K562 (cell line): ENCODE measurements around the gene TIMM44. TPM values are rescaled to one million over a fixed set of nuclear protein-coding genes. Genes with fewer than 3 reads are reported as not detected.

Experiments used
- CLOCK ChIP-seq: fragments of 250-450 bp; sonication (Bioruptor Pico); IDR thresholded peaks from 2 replicates; pipeline ENCODE4 v1.4.0; 2020; ENCODE audit warnings: mild to moderate bottlenecking, moderate library complexity, borderline replicate concordance
- CREB1 ChIP-seq, 2 experiments: sonication (generic) in 1 of 2; formaldehyde crosslinking in 1 of 2; IDR thresholded peaks; 2 replicates each; pipeline versions ENCODE4 v1.6.1 to v1.8.0; 2012 to 2022; ENCODE audit warnings: inconsistent platforms in 1 of 2, mild to moderate bottlenecking in 1 of 2, missing genetic modification reagents in 1 of 2, moderate library complexity in 1 of 2
- CSDE1 ChIP-seq, 2 experiments: fragments of 450-650 bp; IDR thresholded peaks; 2 replicates each; pipeline ENCODE4 v1.6.1; 2016; ENCODE audit warnings: mild to moderate bottlenecking in 1 of 2
- E2F6 ChIP-seq, 2 experiments: IDR thresholded peaks; 2 replicates each; pipeline ENCODE4 v1.6.1; 2011; ENCODE audit warnings: borderline replicate concordance in 1 of 2, control low read depth in 1 of 2, low read depth in 1 of 2, low read length in 1 of 2, mild to moderate bottlenecking in 1 of 2, mixed read lengths in 1 of 2, moderate library complexity in 1 of 2; ENCODE audit not compliant: insufficient read depth in 1 of 2, insufficient read length in 1 of 2, poor library complexity in 1 of 2, severe bottlenecking in 1 of 2; ENCODE audit errors: extremely low read depth in 1 of 2
- HDAC2 ChIP-seq: fragments of 450-650 bp; IDR thresholded peaks from 2 replicates; pipeline ENCODE4 v1.6.1; 2016; ENCODE audit warnings: mild to moderate bottlenecking
- MAFK ChIP-seq: IDR thresholded peaks from 2 replicates; pipeline ENCODE4 v1.6.1; 2011; ENCODE audit warnings: low read length, improper control_type of control experiment
- MAZ ChIP-seq, 2 experiments: fragments of 450-650 bp in 1 of 2; sonication (generic) in 1 of 2; formaldehyde crosslinking; IDR thresholded peaks in 1 of 2; conservative IDR thresholded peaks in 1 of 2; 2 replicates each; pipeline versions ENCODE4 v1.4.0 to v1.5.0; 2020; ENCODE audit warnings: mild to moderate bottlenecking in 1 of 2, missing genetic modification reagents in 1 of 2
- MXD1 ChIP-seq: fragments of 250-450 bp; sonication (Bioruptor Pico); IDR thresholded peaks from 2 replicates; pipeline ENCODE4 v1.8.0; 2021; ENCODE audit warnings: borderline replicate concordance, mild to moderate bottlenecking, moderate library complexity; ENCODE audit not compliant: poor library complexity, severe bottlenecking
- NCOA1 ChIP-seq: fragments of 450-650 bp; IDR thresholded peaks from 2 replicates; pipeline ENCODE4 v1.6.1; 2016; ENCODE audit warnings: low read depth
- PHF8 ChIP-seq: fragments of 200-600 bp; sonication (generic); IDR thresholded peaks from 2 replicates; pipeline ENCODE4 v1.6.1; 2012; ENCODE audit warnings: mixed run types, mild to moderate bottlenecking, inconsistent platforms, low read length, moderate library complexity, borderline replicate concordance
- POLR2G ChIP-seq: fragments of 200-400 bp; formaldehyde crosslinking; IDR thresholded peaks from 2 replicates; pipeline ENCODE4 v1.6.1; 2017; ENCODE audit warnings: low read depth, mild to moderate bottlenecking, antibody characterized with exemption, low read length, moderate library complexity
- SIN3B ChIP-seq: fragments of 450-650 bp; IDR thresholded peaks from 2 replicates; pipeline ENCODE4 v1.6.1; 2017; ENCODE audit warnings: low read depth, mild to moderate bottlenecking, moderate library complexity
- SMAD2 ChIP-seq: fragments of 150-350 bp; IDR thresholded peaks from 2 replicates; pipeline ENCODE4 v1.6.1; 2014; ENCODE audit warnings: low read depth, mild to moderate bottlenecking, low read length
- STAT6 ChIP-seq: sonication (generic); formaldehyde crosslinking; IDR thresholded peaks from 2 replicates; pipeline ENCODE4 v1.8.1; 2023; ENCODE audit warnings: mild to moderate bottlenecking, missing genetic modification reagents
- TCF7 ChIP-seq: sonication (generic); IDR thresholded peaks from 2 replicates; pipeline ENCODE4 v1.6.1; 2016; ENCODE audit warnings: antibody characterized with exemption, borderline replicate concordance
- ZNF140 ChIP-seq: fragments of 250-450 bp; sonication (Bioruptor Pico); IDR thresholded peaks from 2 replicates; pipeline ENCODE4 v1.8.0; 2021; ENCODE audit warnings: moderate library complexity, mild to moderate bottlenecking, inconsistent platforms
- ZNF639 ChIP-seq, 2 experiments: fragments of 200-800 bp in 1 of 2; sonication (Bioruptor generic) in 1 of 2; sonication (generic) in 1 of 2; formaldehyde crosslinking in 1 of 2; IDR thresholded peaks in 1 of 2; conservative IDR thresholded peaks in 1 of 2; 2 replicates each; pipeline versions ENCODE4 v1.5.0 to v1.6.1; 2016 to 2020; ENCODE audit warnings: missing compliant biosample characterization in 1 of 2, missing genetic modification characterization in 1 of 2, missing genetic modification reagents in 1 of 2
- polyA plus RNA-seq, 8 experiments: library from polyadenylated mRNA; depleted of rRNA in 4 of 8; stranded (reverse) in 5 of 8; unstranded in 3 of 8; fragments of >200 nt; fragmentation: Nextera tagmentation in 2 of 8; fragmentation: Illumina TruSeq in 1 of 8; extraction: Ambion mirVana in 2 of 8; extraction: Trizol in 1 of 8; gene quantifications; 2 replicates each; pipeline versions ENCODE4 v1.2.1 to v1.2.3, GENCODE V29; 2011 to 2014; ENCODE audit warnings: inconsistent platforms in 1 of 8, missing spikeins in 1 of 8
- total RNA-seq, 7 experiments: library from RNA; depleted of rRNA in 6 of 7; stranded (reverse); fragments of >200 nt in 6 of 7; fragmentation: Illumina TruSeq in 2 of 7; extraction: Trizol in 2 of 7; gene quantifications; 2 replicates each; pipeline versions ENCODE4 v1.2.1 to v1.2.3, GENCODE V29; 2011 to 2021; ENCODE audit warnings: low replicate concordance in 1 of 7

The TIMM44 gene
- total and polyA plus RNA-seq, 9 of the 15 experiments (the other 6 are each of a cell fraction or from before 2014, with no cell fraction given): 10.3 to 231 (median 89.3) TPM

- peak; percentile 95 for TF ChIP-seq CREB1 (IDR thresholded peaks at IDR 0.05)
- peak; percentile 95 for TF ChIP-seq CREB1 (CRISPR knock-in tag; IDR thresholded peaks at IDR 0.05)
- TF ChIP-seq HDAC2: peak; percentile 95
- no peak for TF ChIP-seq ZNF140 (CRISPR knock-in tag)
- TF ChIP-seq MAFK: peak; percentile 1; the same call in 1 of the 2 replicates
- TF ChIP-seq SMAD2: no peak
- TF ChIP-seq PHF8: peak; percentile 96
- no peak for TF ChIP-seq CLOCK (CRISPR knock-in tag)
- no peak for TF ChIP-seq ZNF639 (CRISPR knock-in tag; conservative IDR thresholded peaks at IDR 0.05 in 1 of 2, IDR thresholded peaks at IDR 0.05 in 1 of 2)
- peak; percentile 90 for TF ChIP-seq MXD1 (CRISPR knock-in tag)
- peak; percentile 99 for TF ChIP-seq POLR2G
- no peak for TF ChIP-seq TCF7
- peak; percentile 73; the same call in 1 of the 2 replicates for TF ChIP-seq STAT6 (CRISPR knock-in tag)
- TF ChIP-seq MAZ (CRISPR knock-in tag; conservative IDR thresholded peaks at IDR 0.05 in 1 of 2, IDR thresholded peaks at IDR 0.05 in 1 of 2): peak; percentile 40 to 69; a peak in 3 of 4 replicates
- TF ChIP-seq CSDE1 (IDR thresholded peaks at IDR 0.05): no peak; a peak in 1 of 4 replicates
- TF ChIP-seq NCOA1: no peak
- peak; percentile 83 to 87 for TF ChIP-seq E2F6 (IDR thresholded peaks at IDR 0.05; ENCODE audit: borderline replicate concordance in 1 of 2, extremely low read depth in 1 of 2, insufficient read depth in 1 of 2, insufficient read length in 1 of 2, low read depth in 1 of 2, low read length in 1 of 2, poor library complexity in 1 of 2, severe bottlenecking in 1 of 2)
- TF ChIP-seq SIN3B: peak; percentile 96
These were observed at the start of gene TIMM44 (continued) for GRCh38 chr19:7943444-7944176.
